Measurements from ENCODE around the gene DCC.

DCC gene

DNA sequence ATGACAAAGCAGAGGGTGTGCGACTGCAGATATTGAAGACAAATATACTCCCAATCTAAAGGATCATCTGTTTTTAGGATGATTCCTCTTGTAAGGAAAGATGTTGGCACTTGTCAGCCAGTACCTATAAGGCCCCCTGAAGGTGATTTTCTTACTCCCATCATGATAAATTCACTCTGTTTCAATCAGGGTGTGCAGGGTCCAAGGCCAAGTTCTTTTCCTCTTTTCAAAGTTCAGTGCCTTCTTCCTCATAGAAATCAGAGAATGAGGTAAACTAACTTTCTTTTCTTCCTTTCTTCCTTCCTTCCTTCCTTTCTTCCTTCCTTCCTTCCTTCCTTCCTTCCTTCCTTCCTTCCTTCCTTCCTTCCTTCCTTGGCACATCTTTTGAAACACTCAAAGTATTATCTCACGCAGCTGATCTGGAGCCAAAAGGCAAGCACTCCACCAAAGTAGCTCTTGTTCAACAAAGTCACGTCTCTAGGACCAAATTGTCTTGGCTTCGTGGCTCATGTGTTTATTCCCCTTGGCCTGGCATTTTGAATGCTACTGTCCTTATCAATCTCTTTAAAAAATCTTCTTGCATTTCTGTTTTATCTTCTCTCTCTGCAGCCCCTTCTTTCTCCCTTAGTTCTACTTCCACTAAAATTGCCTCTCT lies 87.7 kb downstream of the DCC start:
- no peak for DNase-seq (ENCODE audit: low spot score)

DNA sequence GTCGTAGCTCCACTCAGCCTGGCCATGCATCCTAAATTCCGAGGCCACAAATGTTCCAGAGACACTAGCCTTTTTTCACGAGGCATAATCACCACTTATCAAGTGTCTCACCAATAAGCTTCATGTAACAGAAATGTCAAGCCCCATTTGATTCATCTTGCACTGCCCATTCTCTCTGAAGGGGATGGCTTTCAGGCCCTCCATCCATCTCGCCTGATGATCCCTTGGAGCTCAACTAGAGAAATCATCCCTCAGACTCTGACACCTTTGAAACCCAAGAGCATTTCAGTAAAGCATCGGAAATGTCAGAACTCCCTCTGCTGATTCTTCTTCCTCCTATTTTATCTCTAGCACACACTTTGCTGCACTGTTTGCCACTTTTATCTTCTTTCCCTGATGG lies 91.7 kb downstream of the DCC start:
- no peak for DNase-seq (ENCODE audit: low spot score)

DNA sequence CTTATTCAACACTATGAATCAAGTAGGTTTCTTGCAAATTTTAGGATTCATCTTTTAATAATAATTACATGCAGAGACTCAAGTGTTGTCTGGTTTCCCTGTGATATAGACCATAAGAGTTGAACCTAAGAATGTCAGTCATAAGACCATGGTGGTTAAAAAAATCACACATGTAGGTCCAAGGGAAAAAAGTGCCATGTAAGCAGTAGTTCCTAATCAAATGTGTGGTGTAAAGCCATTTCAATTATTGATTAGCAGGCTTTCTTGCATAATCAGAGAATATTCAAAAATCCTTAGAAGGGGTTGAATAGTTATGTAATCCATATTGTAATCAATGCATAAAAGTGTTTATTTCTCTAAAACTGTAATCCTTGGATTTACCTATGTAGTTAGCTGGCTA lies 93.8 kb downstream of the DCC start:
- no peak for DNase-seq (ENCODE audit: low spot score)

DNA sequence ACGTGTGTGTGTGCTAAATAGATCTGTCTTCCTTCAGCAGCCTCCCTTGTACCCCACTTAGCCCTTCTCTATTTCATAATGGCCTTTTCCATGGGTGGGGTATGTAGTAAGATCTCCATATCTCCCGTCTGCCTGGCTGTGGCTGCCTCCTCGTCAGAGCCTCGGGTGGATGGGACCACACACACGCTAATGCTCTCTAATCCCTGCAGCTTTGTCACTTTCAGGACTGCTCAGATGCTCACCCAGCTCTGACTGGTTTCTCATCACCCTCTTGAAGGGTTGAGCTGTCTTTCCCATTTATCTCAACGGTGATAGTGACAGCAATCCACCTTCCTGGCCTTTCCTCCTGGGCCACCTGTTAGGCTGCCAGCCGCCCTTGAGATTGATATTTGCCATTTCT lies 95.3 kb downstream of the DCC start:
- DNase-seq (ENCODE audit: low spot score) = no peak

DNA sequence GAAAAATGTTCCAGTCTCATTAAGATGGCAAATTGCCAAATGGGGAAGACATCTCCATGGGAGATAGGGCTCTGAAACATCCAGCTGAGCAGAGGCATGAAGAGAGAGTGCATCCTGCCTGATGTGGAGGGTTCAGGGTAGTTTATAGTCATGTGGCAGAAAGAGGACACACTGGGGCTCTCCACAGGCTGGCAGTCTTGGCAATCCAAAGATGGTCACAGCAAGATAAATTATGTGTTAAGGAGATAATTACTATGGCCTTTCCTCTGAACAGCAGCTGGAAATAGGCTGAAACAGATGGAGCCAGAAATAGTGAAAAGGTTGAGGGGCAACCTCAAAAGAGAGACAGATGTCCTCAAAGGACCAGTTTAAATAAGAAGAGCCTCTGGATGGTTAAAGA lies 97.2 kb downstream of the DCC start:
- no peak for DNase-seq (ENCODE audit: low spot score)

DNA sequence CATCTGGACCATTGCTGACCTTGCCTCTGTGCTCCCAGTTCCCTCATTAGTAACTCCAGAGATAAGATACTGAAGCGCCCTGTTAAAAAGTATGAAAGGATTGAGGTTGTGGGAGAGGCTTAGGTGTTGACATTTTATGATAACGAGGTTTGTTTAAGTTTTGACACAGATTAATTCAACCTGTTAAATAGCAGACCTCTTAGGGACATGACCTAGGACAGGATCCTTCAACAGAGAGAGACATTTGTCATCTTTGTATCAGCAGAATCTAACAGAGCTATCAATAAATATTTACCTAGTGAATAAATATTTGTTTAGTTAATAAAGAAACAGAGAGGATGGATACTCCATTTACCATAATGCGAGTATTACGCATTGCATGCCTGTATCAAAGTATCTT lies 99.5 kb downstream of the DCC start:
- no peak for DNase-seq (ENCODE audit: low spot score)

DNA sequence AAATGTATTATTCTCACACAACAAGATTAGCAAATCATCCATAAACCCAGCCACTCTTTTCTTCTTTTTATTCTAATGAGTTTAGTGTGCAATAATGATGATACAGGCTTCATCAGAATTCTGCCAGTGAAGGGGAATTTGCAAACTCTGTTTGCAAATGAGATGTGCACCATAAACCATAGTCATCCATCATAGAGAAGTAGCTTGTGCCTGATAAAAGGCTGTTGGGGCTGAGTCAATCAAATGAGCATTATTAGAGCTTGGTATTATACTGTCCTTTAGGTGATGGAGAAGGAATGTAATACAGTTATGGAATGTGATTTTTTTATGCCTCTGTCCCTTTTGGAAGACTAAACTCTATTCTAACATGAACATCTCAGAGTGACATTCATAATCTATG lies 101.8 kb downstream of the DCC start:
- no peak for DNase-seq (ENCODE audit: low spot score)

DNA sequence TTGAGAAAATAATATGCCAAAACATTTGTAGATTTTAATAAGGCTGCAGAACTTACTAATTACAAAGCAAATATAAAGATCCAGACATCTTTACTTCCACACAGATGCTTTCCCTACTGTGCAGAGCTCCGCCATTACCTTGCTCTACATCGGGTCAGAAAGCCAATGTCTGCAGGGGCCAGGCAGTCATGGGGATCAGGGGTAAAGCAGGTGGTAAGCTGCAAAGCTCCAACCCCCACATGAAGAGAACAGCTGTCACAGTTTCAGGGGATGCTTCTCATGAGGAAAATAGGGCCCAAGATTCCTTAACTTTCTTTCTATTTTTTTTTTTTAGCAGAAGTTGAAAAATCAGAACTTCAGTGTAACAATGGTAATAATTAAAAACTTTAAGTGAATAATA lies 102.7 kb downstream of the DCC start:
- no peak for DNase-seq (ENCODE audit: low spot score)

DNA sequence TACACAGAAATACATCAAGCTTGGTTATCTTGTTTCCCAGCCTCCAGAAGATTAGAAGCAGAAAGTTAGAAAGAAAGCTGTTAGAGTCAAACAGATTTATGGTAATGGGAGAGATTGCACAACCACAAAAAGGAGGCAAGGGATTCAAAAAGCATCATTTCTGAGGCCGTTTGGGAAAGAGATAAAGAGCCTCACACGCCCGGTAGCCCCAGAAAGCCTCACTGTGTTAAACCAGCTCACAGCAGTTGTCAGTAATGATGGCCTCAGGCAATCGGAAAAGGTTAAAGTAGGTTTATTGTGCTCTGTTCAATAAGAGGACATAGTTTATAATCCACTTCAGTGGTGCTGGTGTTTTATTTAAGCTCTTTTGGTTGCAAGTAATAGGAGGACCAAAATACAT lies 111.3 kb downstream of the DCC start:
- DNase-seq (ENCODE audit: low spot score) = no peak

DNA sequence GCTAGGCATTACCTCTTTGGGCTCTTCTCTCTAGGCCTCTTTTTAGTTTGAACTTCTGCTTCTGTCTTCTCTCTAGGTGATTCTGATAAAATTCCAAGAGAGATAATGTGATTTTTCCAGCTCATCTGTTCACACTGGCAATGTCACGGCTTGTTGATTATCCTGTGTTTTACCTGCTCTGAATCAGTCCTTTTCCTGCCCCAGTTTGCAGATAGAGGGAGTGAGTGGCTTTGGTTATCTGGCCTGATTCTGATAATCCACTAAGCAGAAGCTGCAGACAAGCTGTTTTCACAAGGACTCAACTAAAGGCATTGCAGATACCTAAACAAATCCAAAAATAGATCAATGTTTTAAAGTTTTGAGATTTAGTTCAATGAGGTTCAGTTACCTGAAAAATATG lies 111.9 kb downstream of the DCC start:
- DNase-seq (ENCODE audit: low spot score) = no peak

DNA sequence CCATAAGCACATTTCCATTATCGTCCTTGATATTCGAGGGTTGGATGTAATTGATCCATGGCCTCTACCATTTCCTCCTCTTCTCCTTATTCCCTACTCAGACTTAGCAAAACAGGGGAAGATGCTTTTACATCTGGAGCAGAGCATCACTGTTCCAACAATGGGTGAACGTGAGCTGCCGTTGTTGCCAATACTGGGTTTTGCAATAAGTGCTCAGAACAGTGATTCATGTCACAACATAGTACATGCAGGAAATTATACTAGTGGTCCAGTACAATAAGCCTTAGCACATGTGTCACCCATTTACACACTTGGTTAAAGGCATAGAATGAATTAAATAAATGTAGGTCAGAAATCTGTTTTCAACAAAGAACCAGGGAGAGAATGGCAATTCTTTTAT lies 112.4 kb downstream of the DCC start:
- no peak for DNase-seq (ENCODE audit: low spot score)

DNA sequence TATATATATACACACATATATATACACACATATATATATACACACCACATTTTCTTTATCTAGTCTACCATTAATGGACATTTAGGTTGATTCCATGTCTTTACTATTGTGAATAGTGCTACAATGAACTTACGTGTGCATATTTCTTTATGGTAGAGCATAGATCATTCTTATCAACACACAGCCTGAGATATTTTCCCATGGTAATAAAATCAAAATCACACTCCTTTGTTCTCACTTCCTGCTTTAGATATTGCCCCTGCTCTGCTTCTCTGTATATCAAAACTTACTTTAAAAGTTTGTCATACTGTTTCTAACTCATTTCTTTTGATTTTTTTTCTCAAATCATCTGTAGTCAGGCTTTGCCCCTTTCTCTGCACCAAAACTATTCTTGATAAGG lies 119.9 kb downstream of the DCC start:
- no peak for DNase-seq (ENCODE audit: low spot score)

DNA sequence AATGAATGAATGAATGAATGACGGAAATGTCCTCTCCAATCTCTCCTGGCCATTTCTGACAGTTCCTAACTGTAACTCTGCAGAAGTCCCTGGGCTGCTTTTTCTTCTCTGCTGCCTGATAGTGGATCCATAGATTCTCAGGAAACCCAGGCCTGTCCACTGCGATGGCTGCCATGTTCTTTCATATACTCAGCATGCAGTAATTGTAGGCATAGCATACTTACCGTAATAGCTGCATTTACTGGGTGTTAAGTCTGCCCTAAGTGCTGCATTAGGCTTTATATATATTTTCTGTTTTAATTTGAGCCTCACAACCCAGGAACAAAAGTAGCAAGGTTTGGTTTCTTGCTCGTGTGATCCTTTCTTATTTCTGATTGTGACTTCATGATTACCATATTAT lies 122.9 kb downstream of the DCC start:
- no peak for DNase-seq (ENCODE audit: low spot score)

DNA sequence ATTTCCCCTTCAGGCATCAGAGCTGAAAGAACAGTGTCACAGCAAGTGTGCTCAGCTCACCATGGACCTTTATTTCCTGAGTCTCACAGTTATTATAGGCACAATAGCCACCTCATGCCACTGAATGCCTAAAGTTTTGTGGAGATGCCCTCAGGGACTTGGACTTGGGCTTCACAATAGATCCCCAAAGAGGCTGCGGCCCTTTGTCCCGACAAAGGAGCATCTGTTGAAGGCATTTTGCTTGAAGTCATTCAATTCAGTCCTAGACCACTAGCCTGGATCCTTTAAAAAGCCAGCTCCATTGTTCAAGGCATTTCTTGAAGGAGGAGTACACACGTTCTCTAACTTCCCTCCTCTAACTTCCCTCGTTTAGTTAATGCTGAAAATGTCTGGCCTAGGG lies 125.4 kb downstream of the DCC start:
- DNase-seq (ENCODE audit: low spot score) = no peak

DNA sequence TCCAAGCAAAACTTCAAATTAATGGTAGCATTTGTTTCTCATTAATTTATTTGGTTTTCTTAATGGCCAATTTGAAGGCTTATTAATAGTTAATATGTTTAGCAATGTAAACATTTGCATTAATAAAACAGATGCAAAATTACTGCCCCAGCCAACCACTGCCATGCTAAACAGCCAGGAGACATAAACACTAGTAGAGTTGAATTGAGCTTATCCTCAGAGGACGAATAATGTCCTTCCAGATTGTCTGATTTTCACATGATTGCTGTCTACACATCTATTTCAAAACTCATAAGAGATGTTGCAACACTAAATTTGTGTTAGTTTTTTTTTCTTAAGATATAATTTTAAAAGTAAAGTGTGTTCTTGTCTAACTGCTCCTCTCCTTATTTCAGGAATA lies 128.5 kb downstream of the DCC start:
- DNase-seq (ENCODE audit: low spot score) = no peak

DNA sequence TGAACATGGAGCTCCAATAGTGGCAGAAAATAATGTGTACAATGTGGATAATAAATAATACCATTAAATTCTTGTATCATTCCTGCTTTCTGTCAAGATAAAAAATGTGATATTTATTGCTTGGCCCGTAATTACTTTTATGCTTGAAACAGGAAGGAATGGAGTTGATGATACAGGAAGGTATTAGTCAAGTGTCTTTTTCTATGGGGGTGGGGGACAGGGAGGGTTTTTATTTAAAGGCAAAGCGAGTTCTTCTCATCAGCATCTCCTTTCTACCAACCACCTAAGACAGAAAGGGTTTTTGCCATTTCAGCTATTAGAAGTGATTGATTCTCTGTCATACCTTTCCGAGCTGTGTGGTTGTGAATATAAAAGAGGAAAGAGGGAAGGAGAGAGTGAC lies 135.3 kb downstream of the DCC start:
- DNase-seq (ENCODE audit: low spot score) = no peak

DNA sequence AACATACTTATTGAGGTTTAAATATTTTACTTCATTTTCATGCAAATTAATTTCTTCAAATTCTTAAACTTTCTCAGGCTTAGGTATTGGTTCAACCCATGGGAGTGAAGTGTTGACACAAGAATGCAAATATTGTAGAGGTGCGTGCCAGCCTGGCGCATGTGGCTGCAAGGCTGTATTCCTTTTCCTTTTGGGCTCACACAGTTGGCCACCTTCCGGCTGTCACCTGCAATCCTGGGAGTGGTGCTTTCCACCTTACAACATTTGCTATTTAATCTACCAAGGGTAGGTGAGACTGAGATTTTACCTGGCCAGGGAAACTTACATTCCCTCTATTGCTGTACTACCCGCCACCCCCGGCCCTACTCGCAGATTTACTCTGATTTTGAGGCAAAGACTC lies 141.1 kb downstream of the DCC start:
- DNase-seq (ENCODE audit: low spot score) = no peak

DNA sequence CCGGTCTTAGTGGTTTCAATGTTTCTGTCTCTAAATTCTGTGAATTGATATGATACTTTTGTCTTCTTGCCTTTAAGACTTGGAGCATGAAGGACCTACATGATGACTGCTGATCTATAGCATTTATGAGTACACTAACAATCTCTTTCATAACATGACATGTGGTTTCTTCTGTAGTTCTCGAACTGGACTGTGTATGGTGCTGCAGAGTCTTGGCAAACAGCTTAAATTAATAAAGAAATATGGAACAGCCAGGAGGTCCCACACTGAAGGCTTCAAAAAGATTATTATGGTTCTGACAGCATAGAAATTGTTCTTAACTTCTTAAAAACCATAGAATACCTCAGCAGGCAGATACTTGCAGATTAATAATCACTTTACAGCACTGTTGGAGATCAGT lies 145.0 kb downstream of the DCC start:
- DNase-seq (ENCODE audit: low spot score) = no peak

DNA sequence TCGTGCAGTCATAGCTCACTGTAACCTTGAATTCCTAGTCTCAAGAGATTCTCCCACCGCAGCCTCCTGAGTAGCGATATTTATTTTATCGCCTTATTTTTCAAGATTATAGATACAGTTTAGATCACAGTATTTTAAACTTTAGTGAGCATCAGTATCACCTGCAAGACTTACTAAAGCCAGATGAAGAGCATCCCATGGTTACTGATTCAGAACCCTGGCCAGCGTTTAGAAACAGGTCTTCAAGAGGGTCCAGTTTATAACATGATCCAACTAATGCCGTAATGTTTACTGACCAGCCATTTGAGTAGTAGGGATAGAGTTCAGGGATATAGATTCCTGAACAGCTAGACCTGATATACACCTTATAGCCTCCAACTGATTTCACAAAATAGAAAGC lies 146.1 kb downstream of the DCC start:
- DNase-seq (ENCODE audit: low spot score) = no peak

DNA sequence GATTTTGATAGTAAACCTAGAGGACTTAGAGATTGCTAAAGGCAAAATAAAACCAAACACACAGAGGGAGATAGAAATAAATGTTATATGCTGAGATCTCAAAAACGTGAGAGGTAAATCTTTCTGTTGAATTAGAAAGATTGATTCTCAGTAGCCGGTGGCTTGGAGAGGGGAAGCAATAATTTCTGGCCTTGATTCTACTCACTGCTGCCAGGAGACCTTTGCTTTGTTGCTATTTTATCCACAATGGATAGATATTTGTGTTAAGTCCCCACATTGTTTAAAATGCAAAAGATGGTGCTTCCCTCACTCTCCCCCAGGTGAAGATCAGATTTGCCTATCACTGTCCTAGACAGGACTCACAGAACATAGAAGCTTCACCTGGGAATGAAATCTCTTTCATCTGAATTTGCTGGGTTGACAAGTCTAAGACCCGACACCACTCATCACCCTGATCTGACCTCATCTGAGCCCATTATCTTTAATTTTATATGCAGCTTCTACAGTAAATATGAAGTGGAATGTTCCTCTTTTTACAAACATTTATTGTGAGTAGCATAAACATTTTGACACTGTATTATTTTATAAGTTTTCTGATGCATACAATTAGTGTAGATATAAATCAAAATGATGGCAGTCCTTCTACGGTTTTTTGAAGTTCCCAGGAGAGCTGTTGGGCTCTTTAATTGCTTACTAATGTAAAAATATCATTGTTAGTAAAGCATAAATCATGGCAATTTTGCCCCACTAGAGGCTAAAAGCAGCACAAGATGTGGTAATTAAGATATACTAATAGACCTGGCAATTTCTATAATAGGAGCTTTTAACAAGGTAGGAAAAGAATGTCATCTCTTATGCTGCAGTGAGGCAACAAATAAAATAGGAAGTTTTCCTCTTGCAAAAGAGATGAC lies 149.7 kb downstream of the DCC start:
- no peak for DNase-seq (ENCODE audit: low spot score)

DNA sequence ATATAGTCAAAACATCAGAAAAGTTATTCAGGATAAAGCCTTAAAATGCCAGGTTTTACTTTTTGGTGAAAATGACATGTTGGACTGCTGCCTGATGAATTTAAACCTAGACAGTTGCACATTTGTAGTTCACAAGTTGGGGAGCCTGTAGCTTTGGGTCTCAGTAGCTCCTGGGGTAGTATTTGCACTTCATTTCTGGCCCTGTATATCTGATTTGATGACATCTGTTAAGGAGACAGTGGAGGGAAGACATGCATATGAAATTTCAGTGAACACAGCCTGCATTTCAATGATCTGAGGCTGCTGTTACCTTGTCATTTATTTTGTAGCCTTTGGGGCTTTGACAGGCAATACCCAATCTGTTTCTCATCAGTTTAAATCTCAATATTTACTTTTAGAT lies 156.4 kb downstream of the DCC start:
- DNase-seq (ENCODE audit: low spot score) = no peak

DNA sequence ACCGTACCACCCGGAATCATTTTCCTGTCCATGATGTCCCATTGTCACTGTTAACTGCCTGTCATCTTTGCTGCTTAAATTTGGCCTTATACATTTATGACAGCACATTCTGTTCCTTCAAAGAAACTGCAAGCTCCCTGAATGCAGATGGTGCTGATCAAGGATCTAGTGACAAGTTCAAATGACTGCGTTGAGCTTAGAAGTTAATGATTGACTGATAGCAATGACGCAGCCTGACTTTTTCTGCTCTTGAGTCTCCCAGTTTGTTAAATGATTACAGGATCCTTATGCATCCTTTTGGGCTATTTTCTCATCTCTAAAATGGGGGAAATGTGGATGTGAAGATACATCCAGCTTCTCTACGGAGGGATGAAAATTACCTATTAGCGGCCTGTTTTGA lies 159.0 kb downstream of the DCC start:
- no peak for DNase-seq (ENCODE audit: low spot score)

DNA sequence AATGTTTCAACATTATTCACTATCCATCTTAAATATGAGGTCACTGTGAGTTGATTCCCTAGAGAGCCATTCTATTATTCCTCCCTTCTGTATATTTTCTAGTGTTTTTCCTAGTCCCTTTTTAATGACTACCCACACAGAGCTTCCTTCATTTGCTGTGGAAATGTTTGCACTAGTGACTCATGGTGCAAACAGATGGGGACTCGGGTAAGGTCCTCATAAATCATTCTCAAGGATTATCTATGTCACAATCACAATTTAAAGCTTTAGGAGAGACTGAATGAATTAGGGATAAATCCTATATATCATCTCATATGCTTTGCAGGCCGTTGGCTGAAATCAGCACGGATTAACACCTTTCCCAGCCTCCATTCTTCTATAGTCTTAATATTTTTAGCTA lies 159.6 kb downstream of the DCC start:
- DNase-seq (ENCODE audit: low spot score) = no peak

DNA sequence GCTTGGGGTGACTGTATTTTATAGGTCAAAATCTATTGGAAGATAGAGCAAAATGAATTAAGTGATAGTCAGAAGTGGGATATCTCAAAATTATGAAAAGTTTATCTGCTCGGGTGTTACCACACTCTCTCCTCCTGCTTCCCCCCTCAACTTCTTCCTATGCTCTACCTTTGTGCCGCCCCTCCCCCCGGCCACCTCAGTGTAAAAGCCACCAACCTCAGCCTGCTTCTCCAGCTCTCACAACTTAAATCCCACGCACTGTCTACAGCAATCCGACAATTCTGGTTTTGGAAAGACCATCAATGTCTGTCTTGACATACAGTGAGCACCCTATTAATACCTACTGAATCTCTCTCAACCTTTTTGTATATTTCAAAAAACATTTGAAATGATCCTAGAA lies 164.6 kb downstream of the DCC start:
- no peak for DNase-seq (ENCODE audit: low spot score)
